Parietal lobe (tissue), 2 donors: ENCODE measurements around the gene IL17RB. TPM values are rescaled to one million over a fixed set of nuclear protein-coding genes. Genes with fewer than 3 reads are reported as not detected.

Experiments
- small RNA-seq: library from RNA; depleted of rRNA; stranded (forward); fragments of <200 nt; gene quantifications from one replicate; pipeline ENCODE3, GENCODE V24; 2014; ENCODE audit warnings: low replicate concordance
- total RNA-seq: library from RNA; depleted of rRNA; stranded (reverse); fragments of >200 nt; gene quantifications from one replicate; pipeline ENCODE4 v1.2.3, GENCODE V29; 2014

The IL17RB gene, protein sequence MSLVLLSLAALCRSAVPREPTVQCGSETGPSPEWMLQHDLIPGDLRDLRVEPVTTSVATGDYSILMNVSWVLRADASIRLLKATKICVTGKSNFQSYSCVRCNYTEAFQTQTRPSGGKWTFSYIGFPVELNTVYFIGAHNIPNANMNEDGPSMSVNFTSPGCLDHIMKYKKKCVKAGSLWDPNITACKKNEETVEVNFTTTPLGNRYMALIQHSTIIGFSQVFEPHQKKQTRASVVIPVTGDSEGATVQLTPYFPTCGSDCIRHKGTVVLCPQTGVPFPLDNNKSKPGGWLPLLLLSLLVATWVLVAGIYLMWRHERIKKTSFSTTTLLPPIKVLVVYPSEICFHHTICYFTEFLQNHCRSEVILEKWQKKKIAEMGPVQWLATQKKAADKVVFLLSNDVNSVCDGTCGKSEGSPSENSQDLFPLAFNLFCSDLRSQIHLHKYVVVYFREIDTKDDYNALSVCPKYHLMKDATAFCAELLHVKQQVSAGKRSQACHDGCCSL
- 2.2 TPM for total RNA-seq

DNA sequence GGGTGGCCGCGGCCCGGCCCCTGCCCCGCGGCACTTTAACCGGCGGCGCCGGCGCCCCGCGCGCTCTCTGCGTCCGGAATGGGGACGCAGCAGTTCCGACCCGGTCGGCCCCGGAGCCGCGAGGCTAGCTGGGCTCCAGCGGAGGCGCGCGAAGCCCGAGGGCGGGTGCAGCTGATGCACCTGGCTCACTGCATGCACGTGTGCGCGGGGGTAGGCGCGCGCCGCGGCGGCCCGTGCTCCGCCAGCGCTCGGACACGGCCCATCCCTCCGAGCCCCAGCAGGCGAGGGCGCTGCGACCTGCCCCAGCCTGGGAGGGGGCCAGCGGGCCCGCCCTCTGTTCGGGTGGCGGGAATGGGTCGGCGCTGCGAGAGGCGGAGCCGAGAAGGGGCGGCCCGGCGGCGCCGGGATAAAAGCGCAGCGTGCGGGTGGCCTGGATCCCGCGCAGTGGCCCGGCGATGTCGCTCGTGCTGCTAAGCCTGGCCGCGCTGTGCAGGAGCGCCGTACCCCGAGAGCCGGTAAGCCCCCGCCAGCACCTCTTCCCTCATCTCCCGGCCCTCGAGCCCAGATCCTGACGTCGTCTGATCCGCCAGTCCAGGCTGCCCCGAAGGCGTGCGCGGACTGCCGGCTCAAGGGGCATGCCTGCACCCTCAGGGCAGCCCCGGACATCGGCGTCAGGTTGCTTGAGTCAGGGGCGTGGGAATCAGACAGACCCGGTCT, at the start of gene IL17RB, which contains the start of gene CHDH:
Gene IL17RB (plus strand): TSS at position 435 of the 717 bp plus-strand sequence. CDS start 21 bp downstream, at position 456.
Gene CHDH (minus strand): TSS at position 286 of the 717 bp plus-strand sequence. CDS start 22,411 bp downstream, outside the sequence.

DNA sequence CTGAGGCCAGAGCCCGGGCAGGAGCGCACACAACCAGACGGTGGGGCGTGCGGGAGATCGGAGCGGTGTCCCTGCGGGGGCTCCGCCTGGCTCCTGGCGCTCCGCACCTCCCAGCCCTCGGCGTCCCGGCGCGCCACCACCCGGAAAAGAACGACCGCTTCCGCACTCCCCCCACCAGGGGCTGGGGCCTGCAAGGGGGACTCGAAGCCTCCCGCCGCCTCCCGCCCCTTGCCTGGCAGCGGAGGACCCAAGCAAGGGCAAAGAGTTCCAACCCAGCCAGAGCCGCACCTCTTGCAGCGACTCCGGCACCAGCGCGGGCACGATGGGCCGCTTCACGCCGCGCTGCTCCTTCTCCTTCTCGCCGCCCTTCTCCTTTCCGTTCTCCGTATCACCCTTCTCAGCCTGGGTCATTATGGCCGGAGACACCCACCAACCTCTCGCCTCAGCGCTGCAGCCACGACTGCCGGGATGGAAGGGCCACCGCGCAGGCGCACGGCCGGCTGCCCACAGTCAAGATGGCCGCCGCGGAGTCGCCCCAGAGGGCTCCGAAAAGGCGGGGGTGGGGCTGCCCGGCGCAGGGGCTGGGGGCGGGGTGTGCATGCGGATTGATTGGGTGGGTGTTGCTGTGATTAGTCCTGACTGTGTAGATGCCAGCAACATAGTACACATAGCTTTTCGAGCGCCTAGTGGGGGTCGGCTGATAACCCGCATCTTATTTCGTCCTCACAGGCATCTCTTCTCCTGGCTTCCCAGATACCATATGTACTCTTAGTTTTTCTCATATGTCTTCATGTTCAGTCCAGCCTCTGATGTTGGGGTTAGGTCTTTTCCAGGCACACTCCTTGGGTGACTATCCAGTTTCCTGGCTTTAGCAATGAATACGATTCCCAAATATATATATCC, 35.6 kb downstream of the IL17RB start, which contains the start of gene ACTR8:
Gene ACTR8 (minus strand): TSS at position 462 of the 903 bp plus-strand sequence. CDS start 51 bp downstream, at position 411.

DNA sequence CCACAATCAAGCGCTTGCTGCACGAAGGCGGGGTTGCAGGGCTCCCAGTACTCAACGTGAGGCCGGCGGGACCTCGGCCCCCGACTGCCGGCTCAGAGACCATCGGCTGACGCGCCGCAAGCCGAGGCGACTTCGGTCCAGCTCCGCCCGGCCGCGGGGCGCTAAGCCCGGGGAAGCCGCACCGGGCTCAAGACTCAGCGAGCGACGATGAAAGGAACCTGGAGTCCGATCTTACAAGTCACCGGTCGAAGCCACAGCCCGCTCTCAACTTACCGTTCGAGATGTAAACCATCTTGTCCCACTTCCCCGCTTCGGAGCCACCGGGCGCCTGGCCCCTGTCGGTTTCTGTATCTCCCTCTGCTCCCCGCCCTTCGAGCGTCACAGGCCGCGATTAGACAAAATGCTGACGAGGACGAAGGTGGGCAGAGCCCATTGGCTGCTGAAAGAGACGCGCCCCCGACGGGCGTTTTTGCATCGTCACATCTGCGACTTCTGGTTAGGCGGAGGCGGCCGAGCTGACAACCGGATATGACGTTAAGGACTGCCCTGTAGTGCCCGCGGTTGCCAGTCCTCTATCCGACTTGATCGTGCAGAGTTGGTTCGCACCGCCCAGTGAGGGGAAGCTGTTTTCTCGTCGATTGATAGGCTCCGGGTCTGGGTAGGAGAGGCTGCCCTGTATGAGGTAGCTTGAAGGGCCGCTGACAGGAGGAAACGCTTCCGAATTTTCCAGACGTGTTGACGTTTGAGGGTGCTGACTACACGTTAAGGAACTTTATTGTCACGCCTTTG, 45.3 kb downstream of the IL17RB start, which contains the start of gene SELENOK:
Gene SELENOK (minus strand): TSS at position 363 of the 789 bp plus-strand sequence.

Small RNA genes within 50 kb of the gene (small RNA-seq; reads per million reads assigned to genes)
- gene AC012467.1 = not detected

Other genes starting within 250 kb of the IL17RB start
- gene CHDH, start 149 bp upstream of the IL17RB start, total RNA-seq = 1.3 TPM
- gene ACTR8, start 35.6 kb downstream of the IL17RB start, total RNA-seq = 68.2 TPM
- 24.1 TPM for gene SELENOK, start 45.3 kb downstream of the IL17RB start, total RNA-seq